ENCODE results near the gene VPS13D.

- TF ChIP-seq CTCF (IDR thresholded peaks at IDR 0.05) = no peak
- TF ChIP-seq POLR2A (IDR thresholded peaks at IDR 0.05) = no peak
Measured at GRCh38 chr1:12294076-12294475, 64.2 kb downstream of the VPS13D start.

Data from ovary (tissue), 3 donors.